Thyroid gland (tissue), 4 donors: Measurements from ENCODE around the gene CITED2. TPM values are rescaled to one million over a fixed set of nuclear protein-coding genes. Genes with fewer than 3 reads are reported as not detected.

Experiments used
- DNase-seq, 2 donors: peaks; one replicate each; pipeline ENCODE4 v3.0.0-alpha.2; 2019
- H3K27ac ChIP-seq, 3 donors: fragments of 200-600 bp; sonication (generic); 1 replicate in 2 of 3; 2 replicates in 1 of 3; pipeline ENCODE4 v1.5.1; 2016 to 2019; ENCODE audit warnings: mild to moderate bottlenecking in 1 of 3, moderate library complexity in 1 of 3
- H3K27me3 ChIP-seq: fragments of 200-600 bp; sonication (generic); one replicate; pipeline ENCODE4 v1.5.1; 2019
- H3K36me3 ChIP-seq, 2 donors: fragments of 200-600 bp; sonication (generic); one replicate each; pipeline ENCODE4 v1.5.1; 2016 to 2019
- H3K4me1 ChIP-seq, 2 donors: fragments of 200-600 bp; sonication (generic); one replicate each; pipeline ENCODE4 v1.5.1; 2017 to 2019
- H3K4me3 ChIP-seq, 3 donors: fragments of 200-600 bp; sonication (generic); replicated peaks in 1 of 3; 1 replicate in 2 of 3; 2 replicates in 1 of 3; pipeline ENCODE4 v1.5.1; 2016; ENCODE audit warnings: mild to moderate bottlenecking in 1 of 3
- H3K9me3 ChIP-seq: fragments of 200-600 bp; sonication (generic); one replicate; pipeline ENCODE4 v1.5.1; 2017
- POLR2A ChIP-seq, 2 donors: fragments of 450-650 bp; IDR thresholded peaks; one replicate each; pipeline ENCODE4 v1.6.1; 2017; ENCODE audit warnings: antibody characterized with exemption in 2 of 2, mild to moderate bottlenecking in 2 of 2, moderate library complexity in 1 of 2
- WGBS, 2 donors: methylation state at CpG; one replicate each; pipeline ENCODE4 v1.1.5; 2017; 5-methylcytosine and 5-hydroxymethylcytosine counted together
- intact Hi-C: fragments of 100-400 bp; cut with DNase I; formaldehyde crosslinking; loops from one replicate; pipeline ENCODE4 v1.15.1; 2023
- total RNA-seq, 4 donors: library from RNA; depleted of rRNA; stranded (reverse); fragments of >200 nt; gene quantifications; one replicate each; pipeline ENCODE4 v1.2.3, GENCODE V29; 2016
- TF ChIP-seq, protein P1 (sequence below), 6 experiments: fragments of 200-600 bp in 3 of 6; fragments of 450-650 bp in 3 of 6; sonication (generic) in 3 of 6; IDR thresholded peaks; one replicate each; pipeline ENCODE4 v1.5.1; 2016 to 2019; ENCODE audit warnings: antibody characterized with exemption in 6 of 6, mild to moderate bottlenecking in 2 of 6, inconsistent platforms in 1 of 6, moderate library complexity in 1 of 6

The CITED2 gene
- total RNA-seq, 4 donors from 2014 or later, result 178 to 354 (median 261) TPM

DNA sequence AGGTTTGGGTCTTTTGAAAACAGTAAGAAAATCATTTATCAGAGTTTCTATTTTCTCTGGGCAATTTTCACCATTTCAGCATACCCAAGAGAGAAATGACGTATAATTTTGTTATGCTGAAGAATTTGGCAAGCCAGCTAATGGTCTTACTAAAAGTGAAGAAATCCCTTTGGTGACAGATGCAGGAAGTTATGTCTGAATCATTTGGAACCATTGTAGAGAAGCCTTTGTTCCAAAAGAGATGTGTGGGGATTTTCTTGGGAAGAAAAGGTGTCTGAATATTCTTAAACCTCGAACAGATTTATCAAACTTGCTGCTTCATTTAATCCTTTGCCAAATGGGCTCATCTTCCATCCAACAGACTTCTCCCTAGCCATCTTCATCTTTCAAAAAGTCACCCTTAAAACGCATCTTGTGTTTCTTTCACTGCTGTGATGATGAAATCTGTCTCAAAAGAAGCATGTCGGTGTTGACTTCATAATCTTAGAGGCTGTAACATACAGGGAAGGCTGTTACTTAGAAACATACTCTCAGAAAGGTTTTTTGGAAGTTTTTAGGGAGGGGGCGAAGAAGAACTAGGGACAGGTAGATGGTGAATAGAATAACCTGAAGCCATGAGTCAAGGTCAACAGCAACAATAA lies 39.5 kb downstream of the CITED2 start:
- no peak overlapping the region for H3K4me3 ChIP-seq
- H3K36me3 ChIP-seq, result no peaks in the 10 kb centered on the region
- intact Hi-C loops, result no loop called here
- no peaks in the 10 kb centered on the region for H3K9me3 ChIP-seq
- peaks cover 5 to 10% of the 10 kb centered on the region in 2 donors for H3K4me1 ChIP-seq
- DNase-seq, result no peak
- no peak for TF ChIP-seq POLR2A (IDR thresholded peaks at IDR 0.05)
- TF ChIP-seq, protein P1, sequence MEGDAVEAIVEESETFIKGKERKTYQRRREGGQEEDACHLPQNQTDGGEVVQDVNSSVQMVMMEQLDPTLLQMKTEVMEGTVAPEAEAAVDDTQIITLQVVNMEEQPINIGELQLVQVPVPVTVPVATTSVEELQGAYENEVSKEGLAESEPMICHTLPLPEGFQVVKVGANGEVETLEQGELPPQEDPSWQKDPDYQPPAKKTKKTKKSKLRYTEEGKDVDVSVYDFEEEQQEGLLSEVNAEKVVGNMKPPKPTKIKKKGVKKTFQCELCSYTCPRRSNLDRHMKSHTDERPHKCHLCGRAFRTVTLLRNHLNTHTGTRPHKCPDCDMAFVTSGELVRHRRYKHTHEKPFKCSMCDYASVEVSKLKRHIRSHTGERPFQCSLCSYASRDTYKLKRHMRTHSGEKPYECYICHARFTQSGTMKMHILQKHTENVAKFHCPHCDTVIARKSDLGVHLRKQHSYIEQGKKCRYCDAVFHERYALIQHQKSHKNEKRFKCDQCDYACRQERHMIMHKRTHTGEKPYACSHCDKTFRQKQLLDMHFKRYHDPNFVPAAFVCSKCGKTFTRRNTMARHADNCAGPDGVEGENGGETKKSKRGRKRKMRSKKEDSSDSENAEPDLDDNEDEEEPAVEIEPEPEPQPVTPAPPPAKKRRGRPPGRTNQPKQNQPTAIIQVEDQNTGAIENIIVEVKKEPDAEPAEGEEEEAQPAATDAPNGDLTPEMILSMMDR (IDR thresholded peaks at IDR 0.05), result no peak
- H3K27ac ChIP-seq, result no peak overlapping the region
- WGBS, 2 donors, result 69 to 77% methylated on average over 5 of the region's 5 CpGs
- no peaks in the 10 kb centered on the region for H3K27me3 ChIP-seq

DNA sequence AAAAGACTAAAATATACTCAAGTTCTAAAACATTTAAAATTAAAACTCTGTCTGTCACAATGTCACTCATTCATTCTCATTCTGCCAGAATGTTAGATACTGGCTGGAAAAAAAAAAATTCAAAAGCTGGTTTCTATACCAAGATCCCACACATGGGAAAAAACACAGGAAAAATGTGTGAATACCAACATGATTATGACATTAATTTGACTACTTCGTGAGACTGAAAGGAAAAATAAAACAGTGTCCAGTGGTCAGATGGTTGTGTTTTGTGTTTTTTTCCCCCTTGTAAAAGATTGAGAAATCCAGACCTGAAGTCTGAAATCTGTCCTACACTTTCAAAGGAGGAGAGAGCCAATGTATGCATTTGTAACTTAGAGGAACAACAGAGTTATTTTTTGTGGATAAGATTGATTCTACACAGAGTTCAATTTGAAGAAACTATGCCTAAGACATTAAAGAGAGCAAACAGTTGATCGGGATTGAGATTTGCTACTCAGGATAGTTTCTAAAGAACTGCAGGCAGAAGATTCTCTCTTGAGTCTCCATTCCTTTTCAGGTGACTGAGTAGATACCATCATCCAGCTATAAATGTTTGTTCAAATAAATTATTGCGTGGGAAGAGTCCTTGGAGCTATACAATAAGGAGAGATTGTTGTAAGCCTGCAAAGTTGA lies 43.5 kb downstream of the CITED2 start:
- TF ChIP-seq POLR2A (IDR thresholded peaks at IDR 0.05), result no peak
- TF ChIP-seq, protein P1 (IDR thresholded peaks at IDR 0.05), result no peak
- H3K4me1 ChIP-seq, result no peaks in the 10 kb centered on the region
- no peak for DNase-seq
- H3K9me3 ChIP-seq, result no peaks in the 10 kb centered on the region
- H3K4me3 ChIP-seq, result no peak overlapping the region
- no peaks in the 10 kb centered on the region for H3K36me3 ChIP-seq
- no peaks in the 10 kb centered on the region for H3K27me3 ChIP-seq
- intact Hi-C loops, result no loop called here
- H3K27ac ChIP-seq, result no peak overlapping the region
- 60 to 65% methylated on average over 3 of the region's 3 CpGs for WGBS, 2 donors

DNA sequence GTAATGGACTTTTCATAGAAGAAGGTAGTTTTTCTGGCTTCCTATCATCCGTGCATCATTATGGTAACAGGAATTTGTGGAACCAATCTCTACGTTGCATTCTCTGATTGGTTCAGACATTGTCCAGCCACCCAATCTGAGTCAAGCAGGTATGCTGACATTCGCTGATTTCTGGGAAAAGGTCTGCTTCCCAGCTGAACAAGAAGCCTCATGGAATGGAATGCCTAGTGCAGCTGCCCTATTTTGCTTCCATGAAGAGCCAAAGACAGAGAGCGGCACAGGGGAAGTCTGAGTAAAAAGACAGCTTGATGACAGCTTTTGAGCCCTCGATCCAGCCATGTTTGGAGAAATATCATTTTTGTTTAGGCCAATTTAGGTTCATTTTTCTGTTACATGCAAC lies 44.1 kb downstream of the CITED2 start:
- H3K36me3 ChIP-seq, result no peaks in the 10 kb centered on the region
- H3K4me3 ChIP-seq, result no peak overlapping the region
- H3K9me3 ChIP-seq, result no peaks in the 10 kb centered on the region
- no peaks in the 10 kb centered on the region for H3K4me1 ChIP-seq
- DNase-seq, result no peak
- WGBS, 2 donors, result 90 to 91% methylated on average over 5 of the region's 5 CpGs
- TF ChIP-seq, protein P1 (IDR thresholded peaks at IDR 0.05), result no peak
- TF ChIP-seq POLR2A (IDR thresholded peaks at IDR 0.05), result no peak
- intact Hi-C loops, result no loop called here
- no peak overlapping the region for H3K27ac ChIP-seq
- no peaks in the 10 kb centered on the region for H3K27me3 ChIP-seq

DNA sequence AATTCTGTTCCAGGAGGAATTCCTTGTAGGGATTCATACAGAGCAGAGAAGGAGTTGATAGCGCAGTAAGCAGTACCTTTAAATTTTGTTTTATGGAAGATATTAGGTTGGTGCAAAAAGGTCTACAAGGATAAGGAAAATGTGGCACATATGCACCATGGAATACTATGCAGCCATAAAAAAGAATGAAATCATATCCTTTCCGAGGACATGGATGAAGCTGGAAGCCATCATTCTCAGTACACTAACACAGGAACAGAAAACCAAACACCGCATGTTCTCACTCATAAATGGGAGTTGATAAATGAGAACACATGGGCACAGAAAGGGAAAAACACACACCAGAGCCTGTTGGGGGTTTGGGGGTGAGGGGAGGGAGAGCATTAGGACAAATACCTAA lies 45.2 kb downstream of the CITED2 start:
- intact Hi-C loops, result no loop called here
- TF ChIP-seq POLR2A (IDR thresholded peaks at IDR 0.05), result no peak
- TF ChIP-seq, protein P1 (IDR thresholded peaks at IDR 0.05), result no peak
- H3K9me3 ChIP-seq, result no peaks in the 10 kb centered on the region
- DNase-seq, result no peak
- H3K27ac ChIP-seq, result no peak overlapping the region
- no peak overlapping the region for H3K4me3 ChIP-seq
- no peaks in the 10 kb centered on the region for H3K36me3 ChIP-seq
- H3K4me1 ChIP-seq, result peaks cover 0 to 2% of the 10 kb centered on the region in 2 donors
- no peaks in the 10 kb centered on the region for H3K27me3 ChIP-seq
- 94 to 95% methylated on average over 3 of the region's 3 CpGs for WGBS, 2 donors

DNA sequence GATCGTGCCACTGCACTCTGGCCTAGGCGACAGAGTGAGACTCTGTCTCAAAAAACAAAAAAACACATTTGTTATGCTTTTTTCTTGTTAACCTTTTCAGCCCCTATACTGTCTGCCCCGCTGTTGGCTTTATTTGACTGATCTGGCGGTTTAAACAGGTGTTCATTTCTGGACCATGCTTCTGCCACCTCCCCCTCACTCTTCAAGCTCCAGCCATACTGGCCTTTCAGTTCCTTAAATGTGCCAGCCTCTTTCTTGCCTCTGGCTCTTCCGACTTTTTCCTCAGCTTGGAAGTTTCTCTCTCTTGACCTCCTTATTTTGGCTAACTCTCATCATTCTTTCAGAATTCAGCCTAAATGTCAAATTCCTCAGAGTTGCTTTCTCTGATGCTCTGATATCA lies 47.4 kb downstream of the CITED2 start:
- H3K27ac ChIP-seq, result no peak overlapping the region
- no peak for DNase-seq
- peaks cover 0 to 6% of the 10 kb centered on the region in 2 donors for H3K4me1 ChIP-seq
- no peaks in the 10 kb centered on the region for H3K27me3 ChIP-seq
- TF ChIP-seq, protein P1 (IDR thresholded peaks at IDR 0.05), result no peak
- WGBS, 2 donors, result 95 to 96% methylated on average over 5 of the region's 5 CpGs
- no peaks in the 10 kb centered on the region for H3K9me3 ChIP-seq
- H3K4me3 ChIP-seq, result no peak overlapping the region
- intact Hi-C loops, result no loop called here
- no peaks in the 10 kb centered on the region for H3K36me3 ChIP-seq
